WTC11 (cell line): Measurements from ENCODE around the gene CCDC88B. TPM values are rescaled to one million over a fixed set of nuclear protein-coding genes. Genes with fewer than 3 reads are reported as not detected.

Experiments
- ATAC-seq: fragments of 200-7000 bp; cut with Tn5 transposase; 2 replicates; pipeline ENCODE4 v1.10.0; 2021; ENCODE audit warnings: mild to moderate bottlenecking, moderate library complexity
- CTCF ChIA-PET: fragments of 300-600 bp; sonication (Branson Sonifier 250); formaldehyde crosslinking; loops from one replicate; lab custom pipeline; 2021; ENCODE audit warnings: antibody characterized with exemption; lab: Charles Lee
- POLR2A ChIA-PET: fragments of 350-600 bp; sonication (Branson Sonifier 250); formaldehyde crosslinking; loops from one replicate; lab custom pipeline; 2021; ENCODE audit warnings: antibody characterized with exemption; lab: Charles Lee
- DNase-seq: peaks from one replicate; pipeline ENCODE4 v3.0.0; 2021; ENCODE audit warnings: low spot score
- H3K27ac Mint-ChIP-seq: 2 replicates; pipeline ENCODE4 v1.8.0; 2021; ENCODE audit warnings: mixed read lengths
- H3K27me3 Mint-ChIP-seq: 2 replicates; pipeline ENCODE4 v1.8.0; 2021; ENCODE audit warnings: low read depth, mild to moderate bottlenecking, moderate library complexity, mixed read lengths
- H3K36me3 Mint-ChIP-seq: 2 replicates; pipeline ENCODE4 v1.8.0; 2021; ENCODE audit warnings: mixed read lengths
- H3K4me1 Mint-ChIP-seq: 2 replicates; pipeline ENCODE4 v1.8.0; 2022; ENCODE audit warnings: mixed read lengths
- H3K4me3 Mint-ChIP-seq: 2 replicates; pipeline ENCODE4 v1.8.0; 2021; ENCODE audit warnings: mild to moderate bottlenecking, moderate library complexity, mixed read lengths
- H3K9me3 Mint-ChIP-seq: 2 replicates; pipeline ENCODE4 v1.8.0; 2021; ENCODE audit warnings: mixed read lengths
- ERG ChIP-seq: fragments of 250-450 bp; sonication (Bioruptor Pico); IDR thresholded peaks from 2 replicates; pipeline ENCODE4 v1.8.0; 2021; ENCODE audit warnings: mild to moderate bottlenecking
- FOXJ3 ChIP-seq: sonication (generic); formaldehyde crosslinking; IDR thresholded peaks from 2 replicates; pipeline ENCODE4 v1.9.0; 2021; ENCODE audit warnings: missing genetic modification reagents, mild to moderate bottlenecking, borderline replicate concordance
- FOXP4 ChIP-seq: sonication (generic); formaldehyde crosslinking; IDR thresholded peaks from 2 replicates; pipeline ENCODE4 v1.8.0; 2022; ENCODE audit warnings: mild to moderate bottlenecking, missing genetic modification reagents
- GTF2I ChIP-seq: fragments of 250-450 bp; sonication (Bioruptor Pico); conservative IDR thresholded peaks from 2 replicates; pipeline ENCODE4 v1.4.0; 2021; ENCODE audit warnings: mild to moderate bottlenecking
- NFYB ChIP-seq: sonication (generic); formaldehyde crosslinking; conservative IDR thresholded peaks from 2 replicates; pipeline ENCODE4 v1.8.0; 2022; ENCODE audit warnings: low read depth, missing genetic modification reagents
- SMAD4 ChIP-seq: sonication (generic); formaldehyde crosslinking; IDR thresholded peaks from 2 replicates; pipeline ENCODE4 v1.8.0; 2022; ENCODE audit warnings: mild to moderate bottlenecking, missing genetic modification reagents
- SOX15 ChIP-seq: fragments of 250-450 bp; sonication (Bioruptor Pico); IDR thresholded peaks from 2 replicates; pipeline ENCODE4 v1.9.0; 2021; ENCODE audit warnings: mild to moderate bottlenecking
- ZNF121 ChIP-seq: sonication (generic); formaldehyde crosslinking; IDR thresholded peaks from 2 replicates; pipeline ENCODE4 v1.8.0; 2023; ENCODE audit warnings: missing genetic modification reagents
- ZNF138 ChIP-seq: sonication (generic); formaldehyde crosslinking; conservative IDR thresholded peaks from 2 replicates; pipeline ENCODE4 v1.8.1; 2022; ENCODE audit warnings: mild to moderate bottlenecking, moderate library complexity, missing genetic modification reagents
- ZNF263 ChIP-seq: sonication (generic); formaldehyde crosslinking; IDR thresholded peaks from 2 replicates; pipeline ENCODE4 v1.8.1; 2022; ENCODE audit warnings: low read depth, mild to moderate bottlenecking, moderate library complexity, missing genetic modification reagents
- total RNA-seq: library from RNA; stranded (reverse); gene quantifications from 3 replicates; pipeline ENCODE4 v1.2.3, GENCODE V29; 2021
- TF ChIP-seq, protein P1 (sequence below): sonication (generic); formaldehyde crosslinking; IDR thresholded peaks from 2 replicates; pipeline ENCODE4 v1.8.1; 2022; ENCODE audit warnings: missing genetic modification reagents, borderline replicate concordance
- TF ChIP-seq, protein P2 (sequence below): sonication (generic); formaldehyde crosslinking; IDR thresholded peaks from 2 replicates; pipeline ENCODE4 v1.8.0; 2022; ENCODE audit warnings: mild to moderate bottlenecking, missing genetic modification reagents

The CCDC88B gene
- total RNA-seq, 1 experiment from 2014 or later = 17.0 TPM

GRCh38 chr11:64324692-64325469, 15.1 kb upstream of the CCDC88B start:
- peak overlapping the region; percentile 89 for H3K27ac Mint-ChIP-seq
- H3K4me1 Mint-ChIP-seq = peaks cover 7% of the 10 kb centered on the region; the same call in 1 of the 2 replicates
- H3K36me3 Mint-ChIP-seq = peaks cover 15% of the 10 kb centered on the region
- 0 out of 2 replicates have a peak, but pooled peaks cover 3% of the 10 kb centered on the region for H3K9me3 Mint-ChIP-seq
- POLR2A ChIA-PET = interaction anchor here (0.5 to 2.9 kb wide), 3 partner anchors 16 to 1485 kb away, joined by 3 to 11 read pairs (median 4); no protein-coding TSS in a partner anchor
- peaks cover 9% of the 10 kb centered on the region; the same call in 1 of the 2 replicates for H3K27me3 Mint-ChIP-seq
- ATAC-seq (peak; percentile 29), DNase-seq (no peak)
- H3K4me3 Mint-ChIP-seq = no peak overlapping the region
- CTCF ChIA-PET = interaction anchor here (0.6 to 4.9 kb wide), 10 partner anchors 17 to 364 kb away, joined by 3 to 48 read pairs (median 4); no protein-coding TSS in a partner anchor
- TF ChIP-seq FOXP4 = no peak
- TF ChIP-seq SMAD4 = no peak
- peak; percentile 56; the same call in 1 of the 2 replicates for TF ChIP-seq ZNF121

- POLR2A ChIA-PET = no interaction called here
- TF ChIP-seq FOXJ3 (CRISPR knock-in tag) = no peak
- TF ChIP-seq SOX15 (CRISPR knock-in tag) = no peak
- TF ChIP-seq NFYB (CRISPR knock-in tag) = no peak
- TF ChIP-seq ZNF263 = no peak
- TF ChIP-seq ZNF138 (CRISPR knock-in tag) = no peak
- TF ChIP-seq GTF2I (CRISPR knock-in tag) = 0 out of 2 replicates have a peak, but pooled peaks have one; percentile 43
- TF ChIP-seq, protein P1, sequence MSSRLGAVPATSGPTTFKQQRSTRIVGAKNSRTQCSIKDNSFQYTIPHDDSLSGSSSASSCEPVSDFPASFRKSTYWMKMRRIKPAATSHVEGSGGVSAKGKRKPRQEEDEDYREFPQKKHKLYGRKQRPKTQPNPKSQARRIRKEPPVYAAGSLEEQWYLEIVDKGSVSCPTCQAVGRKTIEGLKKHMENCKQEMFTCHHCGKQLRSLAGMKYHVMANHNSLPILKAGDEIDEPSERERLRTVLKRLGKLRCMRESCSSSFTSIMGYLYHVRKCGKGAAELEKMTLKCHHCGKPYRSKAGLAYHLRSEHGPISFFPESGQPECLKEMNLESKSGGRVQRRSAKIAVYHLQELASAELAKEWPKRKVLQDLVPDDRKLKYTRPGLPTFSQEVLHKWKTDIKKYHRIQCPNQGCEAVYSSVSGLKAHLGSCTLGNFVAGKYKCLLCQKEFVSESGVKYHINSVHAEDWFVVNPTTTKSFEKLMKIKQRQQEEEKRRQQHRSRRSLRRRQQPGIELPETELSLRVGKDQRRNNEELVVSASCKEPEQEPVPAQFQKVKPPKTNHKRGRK = no peak
- no peak for TF ChIP-seq ERG (CRISPR knock-in tag)
- TF ChIP-seq, all 79 proteins: peak for 1
- Mint-ChIP-seq H3K4me3 (no peak overlapping the region), H3K9me3 (0 out of 2 replicates have a peak, but pooled peaks cover 3% of the 10 kb centered on the region), H3K27ac (no peak overlapping the region), H3K4me1 (peaks cover 17% of the 10 kb centered on the region), H3K27me3 (peaks cover 9% of the 10 kb centered on the region; the same call in 1 of the 2 replicates), H3K36me3 (no peaks in the 10 kb centered on the region)
- CTCF ChIA-PET = interaction anchor here (0.8 to 1.6 kb wide), 5 partner anchors 10 to 29 kb away, joined by 3 to 5 read pairs (median 4); partner anchors contain the start of genes PRDX5 and TRMT112
- no peak for ATAC-seq
- no peak for DNase-seq
These were observed 12.6 kb upstream of the CCDC88B start for GRCh38 chr11:64327375-64327774.

DNA sequence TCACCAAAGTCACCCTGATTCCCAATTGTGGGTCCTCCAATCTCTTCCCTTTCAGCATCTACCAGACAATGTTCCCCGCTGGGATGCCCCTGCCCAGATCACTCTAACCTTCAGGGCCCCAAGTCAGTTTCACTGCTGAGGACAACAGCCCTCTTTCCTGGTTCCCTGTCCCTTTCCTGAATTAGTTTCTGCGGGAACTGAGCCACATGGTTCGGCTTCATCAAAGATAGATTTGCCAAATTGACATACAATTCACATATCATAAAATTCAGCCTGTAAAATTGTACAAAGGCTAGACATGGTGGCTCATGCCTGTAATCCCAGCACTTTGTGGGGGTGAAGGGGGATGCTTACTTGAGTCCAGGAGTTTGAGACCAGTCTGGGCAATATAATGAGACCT, 12.0 kb upstream of the CCDC88B start:
- no peaks in the 10 kb centered on the region for H3K36me3 Mint-ChIP-seq
- peaks cover 9% of the 10 kb centered on the region; the same call in 1 of the 2 replicates for H3K27me3 Mint-ChIP-seq
- no peak for DNase-seq
- no peak overlapping the region for H3K27ac Mint-ChIP-seq
- CTCF ChIA-PET = interaction anchor here (1.2 to 1.6 kb wide), 2 partner anchors 10 to 27 kb away, joined by 5 read pairs; partner anchors contain the start of genes PRDX5 and TRMT112
- no peak for ATAC-seq
- 0 out of 2 replicates have a peak, but pooled peaks cover 3% of the 10 kb centered on the region for H3K9me3 Mint-ChIP-seq
- H3K4me1 Mint-ChIP-seq = peaks cover 17% of the 10 kb centered on the region
- TF ChIP-seq FOXJ3 (CRISPR knock-in tag) (no peak), ZNF263 (no peak)
- TF ChIP-seq, protein P2, sequence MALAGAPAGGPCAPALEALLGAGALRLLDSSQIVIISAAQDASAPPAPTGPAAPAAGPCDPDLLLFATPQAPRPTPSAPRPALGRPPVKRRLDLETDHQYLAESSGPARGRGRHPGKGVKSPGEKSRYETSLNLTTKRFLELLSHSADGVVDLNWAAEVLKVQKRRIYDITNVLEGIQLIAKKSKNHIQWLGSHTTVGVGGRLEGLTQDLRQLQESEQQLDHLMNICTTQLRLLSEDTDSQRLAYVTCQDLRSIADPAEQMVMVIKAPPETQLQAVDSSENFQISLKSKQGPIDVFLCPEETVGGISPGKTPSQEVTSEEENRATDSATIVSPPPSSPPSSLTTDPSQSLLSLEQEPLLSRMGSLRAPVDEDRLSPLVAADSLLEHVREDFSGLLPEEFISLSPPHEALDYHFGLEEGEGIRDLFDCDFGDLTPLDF (CRISPR knock-in tag) = no peak
- POLR2A ChIA-PET = no interaction called here
- H3K4me3 Mint-ChIP-seq = no peak overlapping the region
